ENCODE measurements around the gene FAT3. TPM values are rescaled to one million over a fixed set of nuclear protein-coding genes. Genes with fewer than 3 reads are reported as not detected.

Gene FAT3
- total and polyA plus RNA-seq, 9 of the 15 experiments (the other 6 are each of a cell fraction or from before 2014, with no cell fraction given): under 0.01 TPM; not detected in 7

DNA sequence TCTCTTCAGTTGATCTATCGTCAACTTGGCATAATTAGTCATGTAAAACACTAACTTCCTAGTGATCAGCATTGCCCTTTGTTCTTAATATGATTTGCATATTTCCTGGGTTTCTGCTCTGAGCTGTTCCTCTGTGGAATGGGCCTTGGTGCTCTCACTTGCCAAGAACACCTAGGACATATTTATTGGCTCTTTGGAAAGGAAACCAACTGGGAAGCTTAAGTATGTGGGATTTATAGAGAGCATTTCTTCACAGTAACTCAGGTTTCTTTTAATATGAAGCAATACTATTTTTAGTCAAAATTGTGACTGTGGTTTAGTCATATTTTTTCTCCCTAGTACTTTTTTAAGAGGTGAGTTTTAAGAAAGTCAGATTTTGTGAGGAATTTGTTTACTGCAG, 28.8 kb downstream of the FAT3 start:
- Histone ChIP-seq H3K4me2 (ENCODE audit: insufficient read depth, low read length) (no peak overlapping the region), H4K20me1 (replicated peaks; ENCODE audit: control insufficient read depth, insufficient read depth, low read length) (no peaks in the 10 kb centered on the region), H3K9me3 (replicated peaks; ENCODE audit: control insufficient read depth, insufficient read depth, low read depth, low read length) (no peaks in the 10 kb centered on the region), H3K27me3 (ENCODE audit: control insufficient read depth in 2 of 2, insufficient read depth in 2 of 2, low read length in 2 of 2) (no peaks in the 10 kb centered on the region), H3K9ac (ENCODE audit: insufficient read depth in 1 of 2, low read depth in 2 of 2, low read length in 2 of 2) (no peak overlapping the region), H2AFZ (ENCODE audit: low read depth, low read length) (no peak overlapping the region), H3K79me2 (ENCODE audit: control insufficient read depth, insufficient read depth, low read length) (no peaks in the 10 kb centered on the region), H3K4me1 (replicated peaks in 1 of 2; ENCODE audit: control insufficient read depth in 2 of 2, insufficient read depth in 2 of 2, low read length in 2 of 2) (no peaks in the 10 kb centered on the region), H3K36me3 (ENCODE audit: control insufficient read depth, insufficient read depth, low read length) (no peaks in the 10 kb centered on the region), H3K9me1 (ENCODE audit: control insufficient read depth, insufficient read depth, low read length) (no peaks in the 10 kb centered on the region), H3K27ac (ENCODE audit: extremely low read depth, low read depth, low read length) (no peak overlapping the region), H3K4me3 (no peak overlapping the region)
- in situ Hi-C loops (cut with MboI) (no loop called here), intact Hi-C loops (cut with micrococcal nuclease) (no loop called here)
- ChIA-PET POLR2A (no interaction called here), CTCF (ENCODE audit: low intra/inter-chr PET ratio) (no interaction called here)
- ATAC-seq (no peak), FAIRE-seq (no peak), DNase-seq (ENCODE audit: extremely low read depth in 1 of 4, low spot score in 3 of 4) (no peak)
- no TSS peak for BruUV-seq (replicated peaks)
- no peak for TF ChIP-seq ADNP (tag; IDR thresholded peaks at IDR 0.05)
- no peak for TF ChIP-seq ZFP1 (CRISPR knock-in tag; IDR thresholded peaks at IDR 0.05)
- no peak for TF ChIP-seq POLR2G (IDR thresholded peaks at IDR 0.05; ENCODE audit: low read depth, low read length)
- TF ChIP-seq ZNF785 (CRISPR knock-in tag; IDR thresholded peaks at IDR 0.05): no peak
- TF ChIP-seq TSC22D4 (tag; IDR thresholded peaks at IDR 0.05): no peak
- WGBS (ENCODE audit: insufficient coverage, low coverage, missing lambda C conversion rate): 0% methylated on average over 1 of the region's 1 CpG

DNA sequence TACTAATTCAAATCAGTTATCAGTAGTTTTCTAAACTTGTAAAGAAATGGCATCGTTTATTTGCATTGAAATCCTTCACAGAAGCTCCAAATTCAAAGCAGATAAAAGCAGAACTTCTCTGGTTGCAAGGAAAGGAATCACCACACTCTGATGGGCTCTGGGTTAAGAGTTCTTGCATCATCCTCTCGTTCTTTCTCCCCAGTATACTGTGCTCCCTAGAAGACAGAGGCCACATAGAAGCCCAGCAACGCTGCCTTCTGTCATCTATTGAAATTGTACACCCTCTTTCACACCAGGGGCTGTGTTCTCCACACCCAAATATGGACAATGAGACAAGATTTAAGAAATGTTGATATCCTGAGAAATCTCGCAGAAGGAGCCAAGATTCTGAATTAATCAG, 29.3 kb downstream of the FAT3 start:
- no peak overlapping the region for H3K9ac ChIP-seq (ENCODE audit: insufficient read depth in 1 of 2, low read depth in 2 of 2, low read length in 2 of 2)
- H3K27ac ChIP-seq (ENCODE audit: extremely low read depth, low read depth, low read length): no peak overlapping the region
- BruUV-seq (replicated peaks): no TSS peak
- no peaks in the 10 kb centered on the region for H3K4me1 ChIP-seq (replicated peaks in 1 of 2; ENCODE audit: control insufficient read depth in 2 of 2, insufficient read depth in 2 of 2, low read length in 2 of 2)
- H3K79me2 ChIP-seq (ENCODE audit: control insufficient read depth, insufficient read depth, low read length): no peaks in the 10 kb centered on the region
- no peak overlapping the region for H3K4me2 ChIP-seq (ENCODE audit: insufficient read depth, low read length)
- ChIA-PET CTCF (ENCODE audit: low intra/inter-chr PET ratio) (no interaction called here), POLR2A (no interaction called here)
- H3K9me3 ChIP-seq (replicated peaks; ENCODE audit: control insufficient read depth, insufficient read depth, low read depth, low read length): no peaks in the 10 kb centered on the region
- DNase-seq (ENCODE audit: extremely low read depth in 1 of 4, low spot score in 3 of 4): no peak
- intact Hi-C loops (cut with micrococcal nuclease) (no loop called here), in situ Hi-C loops (cut with MboI) (no loop called here)
- H3K4me3 ChIP-seq: no peak overlapping the region
- H3K27me3 ChIP-seq (ENCODE audit: control insufficient read depth in 2 of 2, insufficient read depth in 2 of 2, low read length in 2 of 2): no peaks in the 10 kb centered on the region
- WGBS (ENCODE audit: insufficient coverage, low coverage, missing lambda C conversion rate): 1% methylated on average over 4 of the region's 4 CpGs
- ATAC-seq: no peak
- FAIRE-seq: no peak
- no peaks in the 10 kb centered on the region for H3K9me1 ChIP-seq (ENCODE audit: control insufficient read depth, insufficient read depth, low read length)
- no peaks in the 10 kb centered on the region for H3K36me3 ChIP-seq (ENCODE audit: control insufficient read depth, insufficient read depth, low read length)
- no peaks in the 10 kb centered on the region for H4K20me1 ChIP-seq (replicated peaks; ENCODE audit: control insufficient read depth, insufficient read depth, low read length)
- H2AFZ ChIP-seq (ENCODE audit: low read depth, low read length): no peak overlapping the region
- TF ChIP-seq ARNT (IDR thresholded peaks at IDR 0.05) (no peak), CREM (IDR thresholded peaks at IDR 0.05; ENCODE audit: low read depth) (no peak), CREB1 (IDR thresholded peaks at IDR 0.05) (no peak), CREB1 (CRISPR knock-in tag; IDR thresholded peaks at IDR 0.05) (no peak), ZNF830 (CRISPR knock-in tag; IDR thresholded peaks at IDR 0.05) (no peak), ETV5 (CRISPR knock-in tag; IDR thresholded peaks at IDR 0.05; ENCODE audit: low read depth) (no peak), CEBPG (CRISPR knock-in tag; IDR thresholded peaks at IDR 0.05) (peak; percentile 34; the same call in 1 of the 2 replicates), CEBPG (tag; conservative IDR thresholded peaks at IDR 0.05 in 1 of 2, IDR thresholded peaks at IDR 0.05 in 1 of 2) (0 out of 4 replicates have a peak, but pooled peaks of 1 of the 2 experiments have one; percentile 46), POLR2H (tag; IDR thresholded peaks at IDR 0.05; ENCODE audit: low read depth) (0 out of 2 replicates have a peak, but pooled peaks have one; percentile 15), HDAC1 (IDR thresholded peaks at IDR 0.05) (no peak), CHD4 (IDR thresholded peaks at IDR 0.05; ENCODE audit: insufficient read depth, insufficient replicate concordance, low read depth, low read length, poor library complexity, severe bottlenecking) (no peak), BCOR (IDR thresholded peaks at IDR 0.05) (no peak)
- TF ChIP-seq, protein P1, sequence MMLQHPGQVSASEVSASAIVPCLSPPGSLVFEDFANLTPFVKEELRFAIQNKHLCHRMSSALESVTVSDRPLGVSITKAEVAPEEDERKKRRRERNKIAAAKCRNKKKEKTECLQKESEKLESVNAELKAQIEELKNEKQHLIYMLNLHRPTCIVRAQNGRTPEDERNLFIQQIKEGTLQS (IDR thresholded peaks at IDR 0.05): peak; percentile 43; the same call in 1 of the 2 replicates
- TF ChIP-seq, protein P1 (CRISPR knock-in tag; conservative IDR thresholded peaks at IDR 0.05): no peak
